Mucosa of stomach (tissue), 1 donor: ENCODE results near the gene GP1BB.
"Not testable (repeated sequence)": the region's sequence is repeated elsewhere in the genome, so short reads cannot be mapped to it uniquely, and the experiment has no call there.

Experiments used
- H3K27me3 ChIP-seq: one replicate; pipeline ENCODE4 v1.7.0; 2013; ENCODE audit warnings: mild to moderate bottlenecking, low read length; ENCODE audit not compliant: control insufficient read depth, insufficient read depth
- H3K36me3 ChIP-seq: one replicate; pipeline ENCODE4 v1.7.0; 2013; ENCODE audit warnings: low read length; ENCODE audit not compliant: control insufficient read depth, insufficient read depth
- H3K4me1 ChIP-seq: one replicate; pipeline ENCODE4 v1.7.0; 2013; ENCODE audit warnings: mild to moderate bottlenecking, low read length; ENCODE audit not compliant: control insufficient read depth, insufficient read depth
- H3K4me3 ChIP-seq: one replicate; pipeline ENCODE4 v1.7.0; 2013; ENCODE audit warnings: low read length
- H3K9ac ChIP-seq: one replicate; pipeline ENCODE4 v1.7.0; 2013; ENCODE audit warnings: mild to moderate bottlenecking, low read length, moderate library complexity
- H3K9me3 ChIP-seq: one replicate; pipeline ENCODE4 v1.7.0; 2013; ENCODE audit warnings: mild to moderate bottlenecking, low read length, moderate library complexity; ENCODE audit not compliant: control insufficient read depth
- donor health status: Pancreatic carcinoma.

Gene GP1BB

GRCh38 chr22:19726064-19726788 lies 2.9 kb downstream of the GP1BB start:
- Histone ChIP-seq H3K4me1 (peaks cover 26% of the 10 kb centered on the region), H3K27me3 (peaks cover 54% of the 10 kb centered on the region)
- not testable (repeated sequence) for H3K9ac ChIP-seq, H3K36me3 ChIP-seq, H3K9me3 ChIP-seq, H3K4me3 ChIP-seq

GRCh38 chr22:19727310-19728150 lies 4.2 kb downstream of the GP1BB start:
- H3K27me3 ChIP-seq = peaks cover 45% of the 10 kb centered on the region
- H3K4me1 ChIP-seq = peaks cover 24% of the 10 kb centered on the region
- H3K9ac ChIP-seq = no peak overlapping the region
- no peaks in the 10 kb centered on the region for H3K36me3 ChIP-seq
- H3K9me3 ChIP-seq = no peaks in the 10 kb centered on the region
- H3K4me3 ChIP-seq = no peak overlapping the region

- peaks cover 40% of the 10 kb centered on the region for H3K27me3 ChIP-seq
- H3K4me1 ChIP-seq = peaks cover 16% of the 10 kb centered on the region
- no peak overlapping the region for H3K4me3 ChIP-seq
- no peaks in the 10 kb centered on the region for H3K9me3 ChIP-seq
- no peak overlapping the region for H3K9ac ChIP-seq
- no peaks in the 10 kb centered on the region for H3K36me3 ChIP-seq
Measured at GRCh38 chr22:19728271-19728670, 4.9 kb downstream of the GP1BB start.

- Histone ChIP-seq H3K27me3 (peaks cover 35% of the 10 kb centered on the region), H3K4me1 (peaks cover 11% of the 10 kb centered on the region), H3K36me3 (no peaks in the 10 kb centered on the region), H3K9me3 (no peaks in the 10 kb centered on the region), H3K9ac (no peak overlapping the region), H3K4me3 (no peak overlapping the region)
Measured at GRCh38 chr22:19728836-19729235, 5.5 kb downstream of the GP1BB start.

- Histone ChIP-seq H3K4me1 (peaks cover 11% of the 10 kb centered on the region), H3K27me3 (peaks cover 28% of the 10 kb centered on the region), H3K9ac (no peak overlapping the region), H3K36me3 (no peaks in the 10 kb centered on the region), H3K9me3 (no peaks in the 10 kb centered on the region), H3K4me3 (no peak overlapping the region)
Measured at GRCh38 chr22:19729507-19729906, 6.2 kb downstream of the GP1BB start.

- H3K27me3 ChIP-seq = peaks cover 21% of the 10 kb centered on the region
- H3K36me3 ChIP-seq = no peaks in the 10 kb centered on the region
- H3K9ac ChIP-seq = peak overlapping the region; percentile 39
- H3K4me3 ChIP-seq = peak overlapping the region; percentile 14
- peaks cover 11% of the 10 kb centered on the region for H3K4me1 ChIP-seq
- H3K9me3 ChIP-seq = no peaks in the 10 kb centered on the region
Measured at GRCh38 chr22:19730198-19730597, 6.9 kb downstream of the GP1BB start.

- peak overlapping the region; percentile 39 for H3K9ac ChIP-seq
- no peaks in the 10 kb centered on the region for H3K9me3 ChIP-seq
- H3K4me1 ChIP-seq = peaks cover 11% of the 10 kb centered on the region
- peaks cover 16% of the 10 kb centered on the region for H3K27me3 ChIP-seq
- H3K36me3 ChIP-seq = no peaks in the 10 kb centered on the region
- peak overlapping the region; percentile 14 for H3K4me3 ChIP-seq
Measured at GRCh38 chr22:19730655-19731360, 7.5 kb downstream of the GP1BB start.

- Histone ChIP-seq H3K9ac (no peak overlapping the region), H3K4me3 (no peak overlapping the region), H3K4me1 (peaks cover 11% of the 10 kb centered on the region), H3K27me3 (peaks cover 17% of the 10 kb centered on the region), H3K36me3 (no peaks in the 10 kb centered on the region), H3K9me3 (no peaks in the 10 kb centered on the region)
Measured at GRCh38 chr22:19731361-19732135, 8.2 kb downstream of the GP1BB start.

GRCh38 chr22:19732403-19733113 lies 9.2 kb downstream of the GP1BB start:
- Histone ChIP-seq H3K9ac (no peak overlapping the region), H3K27me3 (peaks cover 24% of the 10 kb centered on the region), H3K36me3 (no peaks in the 10 kb centered on the region), H3K4me1 (peaks cover 11% of the 10 kb centered on the region), H3K4me3 (no peak overlapping the region), H3K9me3 (no peaks in the 10 kb centered on the region)

- Histone ChIP-seq H3K4me1 (peaks cover 11% of the 10 kb centered on the region), H3K36me3 (no peaks in the 10 kb centered on the region), H3K9me3 (no peaks in the 10 kb centered on the region), H3K4me3 (no peak overlapping the region), H3K9ac (no peak overlapping the region), H3K27me3 (peaks cover 23% of the 10 kb centered on the region)
Measured at GRCh38 chr22:19733755-19734154, 10.4 kb downstream of the GP1BB start.

GRCh38 chr22:19734163-19734562 lies 10.8 kb downstream of the GP1BB start:
- Histone ChIP-seq H3K9me3 (no peaks in the 10 kb centered on the region), H3K4me1 (peaks cover 11% of the 10 kb centered on the region), H3K4me3 (no peak overlapping the region), H3K9ac (no peak overlapping the region), H3K27me3 (peaks cover 25% of the 10 kb centered on the region), H3K36me3 (no peaks in the 10 kb centered on the region)
